ENCODE measurements around the gene WDR27. TPM values are rescaled to one million over a fixed set of nuclear protein-coding genes. Genes with fewer than 3 reads are reported as not detected.

The WDR27 gene
- total RNA-seq, 2 experiments from 2014 or later, result 77.2 to 108 TPM

DNA sequence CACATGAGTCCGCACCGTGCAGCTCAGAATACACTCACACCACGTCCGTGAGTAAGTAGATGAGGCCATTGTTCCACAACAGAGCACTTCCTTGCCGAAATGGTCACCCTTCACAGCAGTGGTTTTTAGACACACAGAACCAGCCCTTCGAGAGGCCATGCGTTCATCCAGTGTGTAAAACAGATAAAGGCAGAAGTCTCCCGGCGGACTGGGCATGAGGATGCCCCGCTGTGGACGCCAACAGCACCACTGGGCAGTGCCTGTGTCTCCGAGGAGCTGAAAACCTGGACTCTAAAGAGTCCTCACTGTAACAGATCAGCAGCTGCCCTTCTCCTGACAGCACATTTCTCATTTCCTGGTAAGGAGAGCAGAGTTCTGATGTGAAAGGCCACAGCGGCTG is 75.2 kb downstream of the WDR27 start:
- no peaks in the 10 kb centered on the region for H4K20me1 ChIP-seq (ENCODE audit: insufficient read depth, low read length)
- ChIA-PET POLR2A (no interaction called here), CTCF (ENCODE audit: unreplicated experiment) (interaction anchor here (0.7 kb wide), 1 partner anchor 475 kb away, joined by 5 read pairs; no protein-coding TSS in a partner anchor)
- H3K4me3 ChIP-seq (ENCODE audit: low read depth, low read length, poor library complexity, severe bottlenecking), result no peak overlapping the region
- H3K9me2 ChIP-seq (ENCODE audit: insufficient read depth, low read length), result no peaks in the 10 kb centered on the region
- H3K27ac ChIP-seq (ENCODE audit: low read depth, low read length, poor library complexity, severe bottlenecking), result no peak overlapping the region
- TF ChIP-seq, protein P1, sequence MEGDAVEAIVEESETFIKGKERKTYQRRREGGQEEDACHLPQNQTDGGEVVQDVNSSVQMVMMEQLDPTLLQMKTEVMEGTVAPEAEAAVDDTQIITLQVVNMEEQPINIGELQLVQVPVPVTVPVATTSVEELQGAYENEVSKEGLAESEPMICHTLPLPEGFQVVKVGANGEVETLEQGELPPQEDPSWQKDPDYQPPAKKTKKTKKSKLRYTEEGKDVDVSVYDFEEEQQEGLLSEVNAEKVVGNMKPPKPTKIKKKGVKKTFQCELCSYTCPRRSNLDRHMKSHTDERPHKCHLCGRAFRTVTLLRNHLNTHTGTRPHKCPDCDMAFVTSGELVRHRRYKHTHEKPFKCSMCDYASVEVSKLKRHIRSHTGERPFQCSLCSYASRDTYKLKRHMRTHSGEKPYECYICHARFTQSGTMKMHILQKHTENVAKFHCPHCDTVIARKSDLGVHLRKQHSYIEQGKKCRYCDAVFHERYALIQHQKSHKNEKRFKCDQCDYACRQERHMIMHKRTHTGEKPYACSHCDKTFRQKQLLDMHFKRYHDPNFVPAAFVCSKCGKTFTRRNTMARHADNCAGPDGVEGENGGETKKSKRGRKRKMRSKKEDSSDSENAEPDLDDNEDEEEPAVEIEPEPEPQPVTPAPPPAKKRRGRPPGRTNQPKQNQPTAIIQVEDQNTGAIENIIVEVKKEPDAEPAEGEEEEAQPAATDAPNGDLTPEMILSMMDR (conservative IDR thresholded peaks at IDR 0.05; ENCODE audit: low read length), result no peak
- TF ChIP-seq EZH2phosphoT487 (IDR thresholded peaks at IDR 0.05; ENCODE audit: borderline replicate concordance, low read depth, low read length), result no peak
- intact Hi-C loops (cut with micrococcal nuclease; ENCODE audit: unreplicated experiment), result no loop called here
- BruUV-seq (replicated peaks), result no TSS peak
- H2AFZ ChIP-seq (ENCODE audit: low read length), result no peak overlapping the region
- H3K9me3 ChIP-seq (ENCODE audit: low read length), result no peaks in the 10 kb centered on the region
- no peaks in the 10 kb centered on the region for H3K79me2 ChIP-seq (ENCODE audit: insufficient read depth, low read depth, low read length)
- no peak for DNase-seq (ENCODE audit: low spot score)
- H3K36me3 ChIP-seq (ENCODE audit: insufficient read depth, low read length), result peaks cover 16% of the 10 kb centered on the region
- H3K4me1 ChIP-seq (ENCODE audit: insufficient read depth, low read length, poor library complexity, severe bottlenecking), result no peaks in the 10 kb centered on the region
- no peak overlapping the region for H3K4me2 ChIP-seq (ENCODE audit: low read length)

DNA sequence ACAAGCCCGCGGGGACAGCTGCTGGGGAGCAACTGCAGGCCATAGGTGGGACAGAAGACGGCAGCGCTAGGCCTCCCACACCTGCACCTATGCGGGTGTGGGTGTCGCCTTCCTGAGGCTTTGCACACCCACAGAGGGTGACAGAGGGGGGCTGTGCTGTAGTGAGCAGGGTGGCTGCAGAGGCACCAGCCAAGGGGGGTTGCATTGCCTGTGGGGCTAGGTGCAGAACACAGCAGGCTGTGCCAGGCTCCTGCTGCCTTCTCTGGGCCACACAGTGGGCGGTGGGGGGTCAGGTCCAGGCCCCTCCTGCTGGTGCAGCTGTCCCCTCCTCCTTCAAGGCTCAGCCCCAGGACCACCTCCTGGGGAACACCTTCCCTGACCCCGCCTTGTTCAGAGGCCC is 75.7 kb downstream of the WDR27 start:
- DNase-seq (ENCODE audit: low spot score), result no peak
- Histone ChIP-seq H3K79me2 (ENCODE audit: insufficient read depth, low read depth, low read length) (no peaks in the 10 kb centered on the region), H3K4me2 (ENCODE audit: low read length) (no peak overlapping the region), H3K9me3 (ENCODE audit: low read length) (no peaks in the 10 kb centered on the region), H3K27ac (ENCODE audit: low read depth, low read length, poor library complexity, severe bottlenecking) (no peak overlapping the region), H3K4me3 (ENCODE audit: low read depth, low read length, poor library complexity, severe bottlenecking) (no peak overlapping the region), H4K20me1 (ENCODE audit: insufficient read depth, low read length) (no peaks in the 10 kb centered on the region), H2AFZ (ENCODE audit: low read length) (no peak overlapping the region), H3K9me2 (ENCODE audit: insufficient read depth, low read length) (no peaks in the 10 kb centered on the region), H3K36me3 (ENCODE audit: insufficient read depth, low read length) (peaks cover 16% of the 10 kb centered on the region), H3K4me1 (ENCODE audit: insufficient read depth, low read length, poor library complexity, severe bottlenecking) (no peaks in the 10 kb centered on the region)
- POLR2A ChIA-PET, result no interaction called here
- BruUV-seq (replicated peaks), result no TSS peak
- CTCF ChIA-PET (ENCODE audit: unreplicated experiment), result no interaction called here
- intact Hi-C loops (cut with micrococcal nuclease; ENCODE audit: unreplicated experiment), result no loop called here
- TF ChIP-seq, protein P1 (conservative IDR thresholded peaks at IDR 0.05; ENCODE audit: low read length), result no peak
- no peak for TF ChIP-seq EZH2phosphoT487 (IDR thresholded peaks at IDR 0.05; ENCODE audit: borderline replicate concordance, low read depth, low read length)

DNA sequence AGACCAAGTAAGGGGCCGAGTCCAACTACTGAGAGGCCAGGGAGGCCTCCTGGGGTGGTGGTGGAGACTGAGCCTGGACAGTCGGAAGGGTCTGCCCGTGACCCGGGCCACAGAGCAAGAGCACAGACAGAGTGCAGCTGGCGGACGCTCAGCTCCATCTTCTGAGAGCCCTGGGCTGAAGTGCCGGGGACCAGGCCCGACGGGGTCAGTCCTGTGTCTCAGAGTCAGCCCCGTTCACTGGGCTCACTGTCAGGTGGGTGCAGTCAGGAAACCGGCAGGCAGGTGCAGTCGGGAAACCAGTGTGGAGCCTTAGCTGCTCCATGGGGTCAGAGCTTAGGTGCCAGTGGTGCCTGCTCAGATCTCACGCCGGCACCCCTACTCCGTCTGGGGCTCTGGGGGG is 76.5 kb downstream of the WDR27 start:
- no peak overlapping the region for H3K27ac ChIP-seq (ENCODE audit: low read depth, low read length, poor library complexity, severe bottlenecking)
- H3K4me2 ChIP-seq (ENCODE audit: low read length), result no peak overlapping the region
- H3K36me3 ChIP-seq (ENCODE audit: insufficient read depth, low read length), result peaks cover 16% of the 10 kb centered on the region
- TF ChIP-seq, protein P1 (conservative IDR thresholded peaks at IDR 0.05; ENCODE audit: low read length), result no peak
- no peak for TF ChIP-seq EZH2phosphoT487 (IDR thresholded peaks at IDR 0.05; ENCODE audit: borderline replicate concordance, low read depth, low read length)
- no peak overlapping the region for H2AFZ ChIP-seq (ENCODE audit: low read length)
- H3K4me1 ChIP-seq (ENCODE audit: insufficient read depth, low read length, poor library complexity, severe bottlenecking), result no peaks in the 10 kb centered on the region
- no peaks in the 10 kb centered on the region for H4K20me1 ChIP-seq (ENCODE audit: insufficient read depth, low read length)
- H3K4me3 ChIP-seq (ENCODE audit: low read depth, low read length, poor library complexity, severe bottlenecking), result no peak overlapping the region
- ChIA-PET POLR2A (no interaction called here), CTCF (ENCODE audit: unreplicated experiment) (no interaction called here)
- intact Hi-C loops (cut with micrococcal nuclease; ENCODE audit: unreplicated experiment), result no loop called here
- no peaks in the 10 kb centered on the region for H3K9me3 ChIP-seq (ENCODE audit: low read length)
- DNase-seq (ENCODE audit: low spot score), result no peak
- BruUV-seq (replicated peaks), result no TSS peak
- H3K9me2 ChIP-seq (ENCODE audit: insufficient read depth, low read length), result no peaks in the 10 kb centered on the region
- H3K79me2 ChIP-seq (ENCODE audit: insufficient read depth, low read depth, low read length), result no peaks in the 10 kb centered on the region
